Upper lobe of right lung (tissue), 1 donor: ENCODE data around the gene REEP1. TPM values are rescaled to one million over a fixed set of nuclear protein-coding genes. Genes with fewer than 3 reads are reported as not detected.

Source experiments
- ATAC-seq: fragments of 200-7000 bp; cut with Tn5 transposase; one replicate; pipeline ENCODE4 v1.9.1; 2020; ENCODE audit warnings: mild to moderate bottlenecking, moderate library complexity
- DNase-seq: peaks from one replicate; pipeline ENCODE4 v3.0.0-alpha.2; 2020
- H3K27ac ChIP-seq: fragments of 200-600 bp; one replicate; pipeline ENCODE4 v1.8.0; 2022
- H3K27me3 ChIP-seq: fragments of 200-600 bp; one replicate; pipeline ENCODE4 v1.8.0; 2022; ENCODE audit warnings: mild to moderate bottlenecking
- H3K36me3 ChIP-seq: fragments of 200-600 bp; one replicate; pipeline ENCODE4 v1.8.0; 2022
- H3K4me1 ChIP-seq: fragments of 200-600 bp; one replicate; pipeline ENCODE4 v1.8.0; 2022
- H3K4me3 ChIP-seq: fragments of 200-600 bp; one replicate; pipeline ENCODE4 v1.8.0; 2022; ENCODE audit warnings: mild to moderate bottlenecking
- H3K9me3 ChIP-seq: fragments of 200-600 bp; one replicate; pipeline ENCODE4 v1.8.0; 2022
- intact Hi-C: fragments of 100-400 bp; cut with DNase I; formaldehyde crosslinking; loops from one replicate; pipeline ENCODE4 v1.11.0; 2022
- microRNA-seq: library from miRNA; unstranded; fragments of <30 nt; microRNA quantifications from one replicate; pipeline ENCODE4 v1.2.0, GENCODE V29; 2020; ENCODE audit warnings: borderline microRNAs expressed
- total RNA-seq: library from RNA; stranded (reverse); fragmentation: NEBNext Ultra II Directional; extraction: Animal tissue kit (Norgen Biotek cat#: 25700); gene quantifications from one replicate; pipeline ENCODE4 v1.2.1, GENCODE V29; 2021
- TF ChIP-seq, protein P1 (sequence below): fragments of 200-600 bp; IDR thresholded peaks from one replicate; pipeline ENCODE4 v1.8.0; 2022; ENCODE audit warnings: antibody characterized with exemption
- donor health status: DM: no; HTN: yes; CAD: no; lungs with severe emphysema.

The REEP1 gene
- total RNA-seq, 1 donor from 2014 or later: 7.8 TPM

DNA sequence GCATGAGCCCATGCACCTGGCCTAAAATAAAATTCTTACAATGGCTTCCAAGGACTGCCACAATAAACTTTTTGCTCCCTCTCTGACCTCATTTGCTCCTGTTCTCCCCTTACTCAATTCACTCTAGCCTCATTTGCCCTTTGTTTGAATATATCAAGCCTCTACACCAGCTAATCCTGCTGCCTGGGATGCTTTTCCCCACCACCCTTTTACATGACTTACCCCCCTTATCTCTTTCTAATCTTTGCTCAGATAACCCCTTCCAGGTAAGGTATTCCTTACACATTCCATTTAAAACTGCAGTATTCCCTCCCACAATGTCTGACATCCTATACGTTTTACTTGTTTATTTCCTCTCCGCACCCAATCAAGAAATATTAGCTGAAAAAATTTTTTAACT, 164.8 kb downstream of the REEP1 start:
- TF ChIP-seq, protein P1, sequence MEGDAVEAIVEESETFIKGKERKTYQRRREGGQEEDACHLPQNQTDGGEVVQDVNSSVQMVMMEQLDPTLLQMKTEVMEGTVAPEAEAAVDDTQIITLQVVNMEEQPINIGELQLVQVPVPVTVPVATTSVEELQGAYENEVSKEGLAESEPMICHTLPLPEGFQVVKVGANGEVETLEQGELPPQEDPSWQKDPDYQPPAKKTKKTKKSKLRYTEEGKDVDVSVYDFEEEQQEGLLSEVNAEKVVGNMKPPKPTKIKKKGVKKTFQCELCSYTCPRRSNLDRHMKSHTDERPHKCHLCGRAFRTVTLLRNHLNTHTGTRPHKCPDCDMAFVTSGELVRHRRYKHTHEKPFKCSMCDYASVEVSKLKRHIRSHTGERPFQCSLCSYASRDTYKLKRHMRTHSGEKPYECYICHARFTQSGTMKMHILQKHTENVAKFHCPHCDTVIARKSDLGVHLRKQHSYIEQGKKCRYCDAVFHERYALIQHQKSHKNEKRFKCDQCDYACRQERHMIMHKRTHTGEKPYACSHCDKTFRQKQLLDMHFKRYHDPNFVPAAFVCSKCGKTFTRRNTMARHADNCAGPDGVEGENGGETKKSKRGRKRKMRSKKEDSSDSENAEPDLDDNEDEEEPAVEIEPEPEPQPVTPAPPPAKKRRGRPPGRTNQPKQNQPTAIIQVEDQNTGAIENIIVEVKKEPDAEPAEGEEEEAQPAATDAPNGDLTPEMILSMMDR: no peak
- intact Hi-C loops: no loop called here
- H3K27me3 ChIP-seq: no peaks in the 10 kb centered on the region
- H3K4me3 ChIP-seq: no peak overlapping the region
- DNase-seq (no peak), ATAC-seq (no peak)
- H3K27ac ChIP-seq: no peak overlapping the region
- H3K4me1 ChIP-seq: no peaks in the 10 kb centered on the region
- no peaks in the 10 kb centered on the region for H3K9me3 ChIP-seq
- H3K36me3 ChIP-seq: peaks cover 86% of the 10 kb centered on the region

DNA sequence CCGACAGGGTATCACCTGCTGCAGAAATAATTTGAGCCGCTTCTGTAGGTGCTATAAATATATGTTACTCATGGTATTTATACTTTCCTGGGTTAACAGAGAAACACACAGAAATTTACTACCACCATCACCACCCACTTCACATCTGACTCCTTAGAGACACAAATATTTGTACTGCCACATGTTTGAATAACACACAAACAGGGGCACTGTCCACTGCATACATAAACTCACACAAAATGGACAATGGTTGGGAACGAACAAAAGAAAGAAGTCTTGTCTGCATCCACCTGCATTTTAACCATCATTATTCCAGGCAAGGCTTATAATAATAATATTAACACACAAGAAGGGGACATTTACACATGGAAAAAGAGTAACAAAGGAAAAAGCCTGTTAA, 166.1 kb downstream of the REEP1 start:
- intact Hi-C loops: no loop called here
- no peaks in the 10 kb centered on the region for H3K27me3 ChIP-seq
- no peaks in the 10 kb centered on the region for H3K4me1 ChIP-seq
- no peaks in the 10 kb centered on the region for H3K9me3 ChIP-seq
- no peak overlapping the region for H3K27ac ChIP-seq
- peaks cover 78% of the 10 kb centered on the region for H3K36me3 ChIP-seq
- ATAC-seq (no peak), DNase-seq (no peak)
- TF ChIP-seq, protein P1: no peak
- H3K4me3 ChIP-seq: no peak overlapping the region

DNA sequence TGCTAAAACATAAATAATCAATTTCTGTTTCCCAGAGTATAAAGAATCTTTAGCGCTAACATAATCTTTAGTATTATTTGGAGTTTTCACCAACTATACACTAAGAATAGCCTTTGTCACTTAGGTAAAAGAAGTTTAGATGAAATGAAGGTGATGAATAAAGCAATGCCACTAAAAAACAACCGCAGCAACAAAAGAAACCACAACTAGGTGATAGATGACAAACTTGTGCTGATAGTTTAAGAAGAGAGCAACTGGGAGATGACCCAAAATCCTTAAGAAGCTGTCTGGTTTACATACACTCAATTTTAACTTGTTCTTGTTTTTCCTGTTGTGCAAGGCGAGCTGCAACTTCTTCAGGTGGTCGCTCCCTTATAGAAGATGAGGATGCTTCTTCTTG, 167.0 kb downstream of the REEP1 start:
- intact Hi-C loops: no loop called here
- Histone ChIP-seq H3K4me3 (no peak overlapping the region), H3K36me3 (peaks cover 78% of the 10 kb centered on the region), H3K27me3 (no peaks in the 10 kb centered on the region), H3K27ac (no peak overlapping the region), H3K4me1 (no peaks in the 10 kb centered on the region), H3K9me3 (no peaks in the 10 kb centered on the region)
- DNase-seq (no peak), ATAC-seq (no peak)
- TF ChIP-seq, protein P1: no peak

Small RNA genes within 50 kb of the gene (microRNA-seq; reads per million reads assigned to microRNA genes)
- gene MIR4779: not detected

Other genes starting within 250 kb of the REEP1 start
- 26.6 TPM for gene POLR1A, start 231.7 kb downstream of the REEP1 start, total RNA-seq
- 79.4 TPM for gene PTCD3, start 231.4 kb downstream of the REEP1 start, total RNA-seq
- 54.9 TPM for gene IMMT, start 142.2 kb downstream of the REEP1 start, total RNA-seq
- 16.7 TPM for gene MRPL35, start 138.2 kb downstream of the REEP1 start, total RNA-seq
- 49.1 TPM for gene KDM3A, start 103.7 kb upstream of the REEP1 start, total RNA-seq
- gene CHMP3, start 225.8 kb upstream of the REEP1 start, total RNA-seq: 159 TPM